ENCODE data around the gene ADAMTS6.

ADAMTS6 gene

DNA sequence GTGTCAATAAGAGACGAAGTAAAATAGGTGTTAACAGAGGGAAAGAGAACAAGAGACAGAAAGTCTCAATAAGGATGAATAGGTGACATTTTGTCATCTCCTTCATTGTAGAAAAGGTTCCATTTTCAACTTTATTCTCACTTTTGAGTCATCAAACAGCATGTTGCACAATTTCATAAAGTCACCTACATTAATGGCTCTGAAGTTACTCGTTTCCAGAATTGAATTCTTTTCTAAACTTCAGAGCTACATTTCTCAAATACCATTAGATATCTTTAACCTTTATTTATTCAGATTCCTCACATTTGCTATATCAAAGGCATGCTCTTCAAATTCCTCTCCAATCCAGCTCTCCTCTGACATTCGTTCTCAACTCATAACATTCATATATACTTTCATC is 13.1 kb downstream of the ADAMTS6 start:
- TF ChIP-seq, protein P1, sequence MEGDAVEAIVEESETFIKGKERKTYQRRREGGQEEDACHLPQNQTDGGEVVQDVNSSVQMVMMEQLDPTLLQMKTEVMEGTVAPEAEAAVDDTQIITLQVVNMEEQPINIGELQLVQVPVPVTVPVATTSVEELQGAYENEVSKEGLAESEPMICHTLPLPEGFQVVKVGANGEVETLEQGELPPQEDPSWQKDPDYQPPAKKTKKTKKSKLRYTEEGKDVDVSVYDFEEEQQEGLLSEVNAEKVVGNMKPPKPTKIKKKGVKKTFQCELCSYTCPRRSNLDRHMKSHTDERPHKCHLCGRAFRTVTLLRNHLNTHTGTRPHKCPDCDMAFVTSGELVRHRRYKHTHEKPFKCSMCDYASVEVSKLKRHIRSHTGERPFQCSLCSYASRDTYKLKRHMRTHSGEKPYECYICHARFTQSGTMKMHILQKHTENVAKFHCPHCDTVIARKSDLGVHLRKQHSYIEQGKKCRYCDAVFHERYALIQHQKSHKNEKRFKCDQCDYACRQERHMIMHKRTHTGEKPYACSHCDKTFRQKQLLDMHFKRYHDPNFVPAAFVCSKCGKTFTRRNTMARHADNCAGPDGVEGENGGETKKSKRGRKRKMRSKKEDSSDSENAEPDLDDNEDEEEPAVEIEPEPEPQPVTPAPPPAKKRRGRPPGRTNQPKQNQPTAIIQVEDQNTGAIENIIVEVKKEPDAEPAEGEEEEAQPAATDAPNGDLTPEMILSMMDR (IDR thresholded peaks at IDR 0.05; ENCODE audit: insufficient read depth, low read depth, low read length, missing control alignments) = no peak
- H3K4me3 ChIP-seq (ENCODE audit: low read length) = no peak overlapping the region
- peak; percentile 13 for DNase-seq (ENCODE audit: low read depth)

DNA sequence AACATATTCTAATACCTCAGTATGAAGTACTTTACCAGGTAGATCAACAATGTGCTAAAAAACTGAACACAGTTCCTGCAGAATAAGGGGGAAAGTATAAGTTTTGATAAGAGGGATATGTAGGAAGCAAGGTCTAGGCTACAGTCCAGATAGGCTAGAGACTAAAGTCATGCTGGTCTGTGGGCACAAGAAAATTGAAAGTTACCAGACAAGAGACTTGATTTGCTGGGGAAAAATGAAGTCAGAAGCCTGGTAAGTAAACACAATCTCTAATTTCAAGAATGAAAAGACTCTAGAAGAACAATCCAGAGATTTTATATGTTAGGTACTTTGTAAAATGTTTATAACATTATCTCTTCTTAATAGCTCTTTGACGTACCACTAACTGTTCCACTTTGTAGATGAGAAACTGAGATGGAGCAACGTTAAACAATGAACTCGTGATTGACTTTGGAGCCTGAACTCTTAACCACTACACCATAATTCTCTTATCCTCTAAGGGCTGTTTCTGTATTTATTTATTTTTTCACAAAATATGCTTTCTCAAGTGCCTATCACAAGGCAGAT is 19.5 kb downstream of the ADAMTS6 start:
- no peak overlapping the region for H3K4me3 ChIP-seq (ENCODE audit: low read length)
- TF ChIP-seq, protein P1 (IDR thresholded peaks at IDR 0.05; ENCODE audit: insufficient read depth, low read depth, low read length, missing control alignments) = no peak
- no peak for DNase-seq (ENCODE audit: low read depth)

DNA sequence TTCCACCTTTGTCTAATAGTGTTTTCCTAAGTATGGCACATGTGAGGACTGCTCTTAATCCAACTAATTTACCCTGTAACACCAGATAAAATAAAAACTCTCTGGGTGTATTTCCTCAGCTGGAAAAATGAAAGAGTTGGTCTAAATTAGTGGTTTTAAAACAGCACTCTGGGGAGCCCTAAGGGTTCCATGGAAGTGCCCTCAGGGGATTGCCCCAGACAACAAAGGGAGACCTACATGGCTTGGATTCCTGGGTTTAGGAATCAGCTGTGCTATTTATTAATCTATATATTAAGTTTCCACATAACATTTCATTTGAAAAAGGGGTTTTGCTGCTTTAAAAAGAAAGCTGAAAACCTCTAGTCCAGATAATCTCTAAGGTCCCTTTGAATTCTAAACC is 20.2 kb downstream of the ADAMTS6 start:
- DNase-seq (ENCODE audit: low read depth) = no peak
- TF ChIP-seq, protein P1 (IDR thresholded peaks at IDR 0.05; ENCODE audit: insufficient read depth, low read depth, low read length, missing control alignments) = no peak
- no peak overlapping the region for H3K4me3 ChIP-seq (ENCODE audit: low read length)

- no peak overlapping the region for H3K4me3 ChIP-seq (ENCODE audit: low read length)
- DNase-seq (ENCODE audit: low read depth) = no peak
- TF ChIP-seq, protein P1 (IDR thresholded peaks at IDR 0.05; ENCODE audit: insufficient read depth, low read depth, low read length, missing control alignments) = no peak
Measured at GRCh38 chr5:65459995-65460394, 21.7 kb downstream of the ADAMTS6 start.

DNA sequence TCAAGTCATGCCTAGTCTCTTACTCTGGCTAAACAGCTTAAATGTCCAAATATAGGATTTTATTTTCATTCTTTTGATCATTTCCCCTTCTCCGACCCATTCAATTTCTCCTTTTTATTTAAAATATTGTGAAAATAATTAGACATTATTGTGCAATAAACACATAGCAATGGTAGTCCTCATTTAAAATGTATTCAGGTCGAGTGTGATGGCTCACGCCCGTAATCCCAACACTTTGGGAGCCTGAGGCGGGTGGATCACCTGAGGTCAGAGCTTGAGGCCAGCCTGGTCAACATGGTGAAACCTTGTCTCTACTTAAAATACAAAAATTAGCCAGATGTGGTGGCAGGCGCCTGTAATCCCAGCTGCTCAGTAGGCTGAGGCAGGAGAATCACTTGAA is 26.7 kb downstream of the ADAMTS6 start:
- DNase-seq (ENCODE audit: low read depth) = no peak
- H3K4me3 ChIP-seq (ENCODE audit: low read length) = no peak overlapping the region
- TF ChIP-seq, protein P1 (IDR thresholded peaks at IDR 0.05; ENCODE audit: insufficient read depth, low read depth, low read length, missing control alignments) = no peak

GRCh38 chr5:65451436-65451835 is 30.3 kb downstream of the ADAMTS6 start:
- no peak for DNase-seq (ENCODE audit: low read depth)
- H3K4me3 ChIP-seq (ENCODE audit: low read length) = no peak overlapping the region
- TF ChIP-seq, protein P1 (IDR thresholded peaks at IDR 0.05; ENCODE audit: insufficient read depth, low read depth, low read length, missing control alignments) = no peak

DNA sequence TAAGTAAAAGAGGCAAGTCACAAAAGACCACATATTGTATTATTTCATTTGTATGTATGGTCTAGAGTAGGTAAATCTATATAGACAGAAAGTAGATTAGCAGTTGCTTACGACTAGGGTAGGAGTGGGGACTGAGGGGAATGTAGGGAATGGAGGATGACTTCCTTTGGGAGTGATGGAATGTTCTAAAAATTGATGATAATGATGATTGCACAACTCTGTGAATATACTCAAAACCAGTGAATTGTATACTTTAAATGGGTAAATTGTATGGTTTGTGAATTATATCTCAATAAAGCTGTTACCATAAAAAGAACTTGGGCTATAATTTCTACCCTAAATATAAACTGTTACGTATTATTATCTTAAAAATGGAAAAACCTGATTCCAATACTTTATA is 35.0 kb downstream of the ADAMTS6 start:
- TF ChIP-seq, protein P1 (IDR thresholded peaks at IDR 0.05; ENCODE audit: insufficient read depth, low read depth, low read length, missing control alignments) = no peak
- no peak overlapping the region for H3K4me3 ChIP-seq (ENCODE audit: low read length)
- no peak for DNase-seq (ENCODE audit: low read depth)

Measured in epithelial cell of esophagus (primary cell).